HG02798 (cell line): Measurements from ENCODE around the gene ITGA11.

Source experiments
- ATAC-seq: cut with Tn5 transposase; IDR thresholded peaks from one replicate; pipeline ENCODE4 v1.9.1; 2021; ENCODE audit warnings: mild to moderate bottlenecking; ENCODE audit not compliant: unreplicated experiment, poor library complexity

The ITGA11 gene

DNA sequence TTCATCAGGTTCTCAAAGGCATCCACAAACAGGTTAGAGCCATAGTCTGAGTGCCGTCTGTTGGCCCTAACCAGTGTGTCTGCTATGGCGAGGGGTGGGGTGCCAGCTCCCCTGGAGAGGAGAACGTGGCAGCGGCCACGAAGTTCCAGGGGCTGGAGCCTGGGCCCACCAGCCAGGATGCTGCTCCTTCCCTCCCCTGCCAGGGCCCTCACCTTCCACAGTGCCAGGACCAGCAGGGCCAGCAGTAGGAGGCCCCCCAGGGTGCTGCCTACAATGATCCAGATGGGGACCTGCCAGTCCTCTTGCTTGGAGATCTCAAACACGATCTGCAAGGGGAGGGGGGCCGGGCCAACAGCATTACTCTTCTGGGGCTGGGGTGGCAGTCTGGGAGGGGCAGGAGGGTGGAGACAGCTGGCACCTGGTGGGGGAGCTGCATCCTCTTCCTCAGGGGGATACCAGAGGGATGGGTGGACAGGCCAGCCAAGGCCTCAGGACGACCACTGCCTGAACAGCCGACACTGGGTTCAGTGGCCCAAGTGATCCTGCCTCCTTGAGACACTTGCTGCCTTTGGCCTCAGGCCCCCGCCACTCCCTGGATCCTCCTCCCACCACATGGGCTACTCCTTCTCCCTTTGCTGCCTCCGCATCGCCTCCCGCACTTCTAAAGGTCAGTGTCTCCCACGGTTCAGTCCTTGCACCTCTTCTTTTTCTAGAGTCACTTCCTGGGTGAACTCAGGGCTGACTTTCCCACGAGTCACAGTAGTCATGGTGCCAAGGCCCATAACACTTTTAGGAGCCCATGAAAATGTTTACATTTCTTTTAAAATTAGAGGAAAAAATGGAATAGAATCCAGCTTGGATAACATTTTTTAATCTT lies 128.2 kb downstream of the ITGA11 start:
- ATAC-seq = no peak

DNA sequence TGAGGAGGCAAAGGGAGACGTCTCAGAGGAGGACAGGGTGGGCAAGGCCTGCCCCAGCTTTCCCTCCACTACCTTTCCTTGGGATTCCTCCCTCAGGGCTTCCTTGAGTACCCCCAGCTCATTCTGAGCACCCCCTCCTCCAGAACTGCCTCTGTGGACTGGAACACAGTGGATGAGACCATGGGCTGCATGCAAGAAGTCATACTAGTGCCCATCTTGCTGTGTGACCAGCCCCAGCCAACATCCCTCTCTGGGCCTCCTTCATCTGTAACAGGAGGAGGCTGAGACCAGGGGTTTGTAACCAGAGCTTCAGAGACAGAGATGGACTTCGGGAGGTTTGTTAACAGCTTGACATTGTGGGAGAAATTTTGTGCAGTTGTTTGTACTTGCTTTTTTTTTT lies 128.8 kb downstream of the ITGA11 start:
- ATAC-seq = no peak

DNA sequence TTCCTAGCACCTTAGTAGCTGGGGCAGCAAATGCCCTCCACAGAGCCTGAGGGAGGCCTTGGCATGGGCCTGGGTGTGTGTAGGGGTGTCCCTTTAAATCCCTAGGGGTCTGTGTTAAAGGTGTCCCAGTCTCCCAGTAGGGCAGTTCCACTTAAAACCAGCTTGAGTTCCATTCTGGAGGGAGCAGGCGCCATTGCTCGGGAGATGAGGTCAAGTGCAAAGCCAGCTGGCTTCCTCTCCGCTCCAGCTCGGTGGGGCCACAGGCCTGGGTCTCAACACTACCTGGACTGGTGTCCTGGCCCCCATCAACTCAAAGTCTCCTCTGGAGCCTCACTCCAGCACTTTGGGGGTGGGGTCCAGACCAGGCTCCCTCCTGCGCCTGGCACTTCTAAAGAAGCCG lies 129.2 kb downstream of the ITGA11 start:
- no peak for ATAC-seq

DNA sequence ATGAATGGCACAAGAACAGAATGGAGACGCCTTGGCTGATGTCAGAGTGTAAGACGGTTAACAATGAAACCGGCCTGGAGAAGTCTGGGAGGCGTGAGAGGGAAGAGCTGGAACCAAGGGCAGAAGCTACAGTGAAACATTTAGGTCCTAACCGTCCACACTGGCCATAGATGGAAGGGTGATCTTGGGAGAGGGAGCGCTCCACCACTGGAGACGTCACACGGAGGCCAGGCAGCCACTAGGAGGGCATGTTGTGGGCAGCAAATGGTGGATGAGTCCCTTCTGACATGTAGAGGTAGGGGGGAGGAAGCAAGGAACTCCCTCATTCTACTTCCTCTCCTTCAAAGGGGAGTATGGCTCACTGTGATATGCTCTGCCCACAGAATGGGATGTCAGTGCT lies 130.7 kb downstream of the ITGA11 start:
- ATAC-seq = no peak

DNA sequence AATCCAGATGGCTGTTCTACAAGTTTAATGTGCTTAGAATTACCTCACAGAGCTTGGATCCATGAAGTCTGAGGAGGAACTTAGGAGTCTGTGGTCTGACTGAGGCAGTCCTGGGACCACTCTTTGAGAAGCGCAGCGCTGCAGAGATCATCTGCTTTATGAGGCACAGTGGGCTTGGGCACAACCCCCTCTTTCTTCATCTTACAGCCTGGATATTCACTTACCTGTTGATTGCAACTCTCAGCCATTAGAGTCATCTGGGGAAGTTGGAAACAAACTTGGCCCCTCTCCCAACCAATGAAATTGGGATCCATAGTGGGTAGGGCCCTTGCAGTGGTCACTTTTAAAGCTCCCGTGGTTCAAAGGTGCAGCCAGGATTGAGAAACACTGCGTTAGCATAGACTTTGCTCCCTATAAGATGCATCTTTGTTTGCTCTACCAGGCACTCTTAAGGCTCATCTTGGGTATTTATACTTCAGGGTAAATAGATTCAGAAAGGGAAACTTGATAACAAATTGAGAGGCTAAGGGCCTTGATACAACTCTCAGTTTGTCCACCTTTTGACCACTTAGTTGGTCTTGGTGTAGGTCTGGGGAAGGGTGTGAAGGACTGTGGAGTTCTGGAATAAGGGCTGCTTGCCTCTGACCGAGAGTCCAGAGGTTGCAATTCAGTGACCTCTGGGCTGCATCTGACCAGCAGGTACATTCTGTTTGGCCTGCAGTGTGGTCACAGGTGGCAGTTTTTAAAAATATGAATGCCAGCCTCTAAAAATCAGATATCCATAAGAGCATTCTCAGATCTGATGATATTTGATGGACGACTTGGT lies 131.6 kb downstream of the ITGA11 start:
- no peak for ATAC-seq

DNA sequence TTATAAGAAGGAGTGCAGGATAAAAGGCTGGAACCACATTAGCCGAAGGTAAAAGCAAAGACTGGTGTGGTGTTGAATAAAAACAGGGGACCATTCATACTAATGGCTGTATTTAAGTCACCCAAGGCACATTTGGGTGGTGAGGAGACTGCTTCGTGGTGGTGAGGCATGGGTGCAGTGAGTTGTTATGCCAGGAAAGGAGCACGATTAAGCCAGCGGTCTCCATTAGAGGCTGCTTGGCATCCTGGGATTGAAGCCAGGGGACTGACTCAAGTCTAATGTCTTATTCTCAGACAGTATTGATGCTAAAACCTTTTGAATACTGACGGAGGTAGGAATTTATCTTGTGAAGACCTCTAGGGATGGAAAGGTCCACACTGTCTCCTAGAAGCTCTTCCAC lies 132.5 kb downstream of the ITGA11 start:
- ATAC-seq = no peak

DNA sequence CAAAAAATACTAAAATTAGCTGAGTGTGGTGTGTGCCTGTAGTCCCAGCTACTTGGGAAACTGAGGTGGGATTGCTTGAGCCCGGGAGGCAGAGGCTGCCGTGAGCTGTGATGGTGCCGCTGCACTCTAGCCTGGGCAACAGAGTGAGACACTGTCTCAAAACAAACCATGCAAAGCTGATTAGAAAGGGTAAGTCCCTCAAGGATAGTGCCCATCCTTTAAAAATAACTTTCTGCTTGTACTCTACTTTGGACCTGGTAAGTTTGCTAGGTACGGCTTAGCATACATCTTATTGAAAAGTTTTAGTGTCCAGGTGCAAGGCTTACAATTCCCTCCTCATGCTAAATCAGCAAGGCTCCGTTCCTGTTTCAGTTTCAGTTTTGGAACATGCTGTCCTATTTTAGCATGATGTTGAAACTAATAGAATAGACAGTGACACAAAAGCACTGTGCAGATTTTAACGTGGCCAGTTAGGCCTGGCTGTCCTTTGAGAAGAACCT lies 133.0 kb downstream of the ITGA11 start:
- peak; percentile 90 for ATAC-seq

DNA sequence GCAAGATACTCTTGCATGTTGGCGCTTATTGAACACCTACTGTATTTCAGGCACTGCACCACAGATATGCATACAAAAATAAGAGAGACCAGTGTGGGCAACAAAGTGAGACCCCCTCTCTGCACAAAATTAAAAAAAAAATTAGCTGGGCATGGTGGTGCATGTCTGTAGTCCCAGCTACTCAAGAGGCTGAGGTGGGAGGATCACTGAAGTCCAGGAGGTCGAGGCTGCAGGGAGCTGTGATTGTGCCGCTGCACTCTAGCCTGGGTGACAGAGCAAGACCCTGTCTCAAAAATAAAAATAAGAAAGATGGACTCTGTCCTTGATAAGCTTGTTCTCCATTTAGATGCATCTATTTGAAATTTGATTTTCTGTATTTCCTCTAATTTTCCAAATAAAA lies 133.6 kb downstream of the ITGA11 start:
- ATAC-seq = no peak

DNA sequence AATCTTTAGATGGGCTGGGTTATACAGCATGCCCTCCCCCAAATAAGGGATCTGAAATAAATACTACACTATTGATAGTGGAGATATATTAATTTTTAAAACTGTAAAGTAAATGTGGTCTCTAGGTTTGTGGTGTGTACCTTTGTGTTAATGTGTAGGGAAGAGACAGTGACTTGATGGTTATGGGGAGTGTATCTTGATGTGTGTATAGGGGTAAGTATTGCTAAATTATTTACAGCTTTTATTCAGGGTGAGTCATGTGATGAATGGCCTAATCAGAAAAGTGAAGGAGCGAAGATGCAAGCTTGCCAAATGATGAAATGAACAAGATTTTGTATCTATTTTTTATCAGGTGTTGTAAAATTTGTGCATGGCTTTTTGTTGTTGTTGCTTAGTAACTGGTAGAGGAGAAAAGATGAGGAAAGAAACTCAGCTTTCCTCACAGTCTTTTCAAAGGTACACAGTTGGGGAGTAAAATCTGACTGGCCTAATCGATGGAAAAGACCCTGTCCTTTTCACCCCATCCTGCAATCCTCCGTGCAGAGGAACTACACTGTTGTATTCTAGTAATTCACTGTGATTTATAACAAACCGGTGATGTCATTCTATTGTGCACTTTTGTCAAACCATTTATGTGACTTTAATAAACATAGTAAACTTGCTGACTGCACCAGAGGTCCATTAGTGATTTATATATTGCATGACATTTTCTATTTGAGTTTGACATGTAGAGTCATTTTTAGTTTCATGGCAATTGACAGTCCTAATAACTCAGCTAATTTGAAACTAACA lies 136.8 kb downstream of the ITGA11 start:
- no peak for ATAC-seq

DNA sequence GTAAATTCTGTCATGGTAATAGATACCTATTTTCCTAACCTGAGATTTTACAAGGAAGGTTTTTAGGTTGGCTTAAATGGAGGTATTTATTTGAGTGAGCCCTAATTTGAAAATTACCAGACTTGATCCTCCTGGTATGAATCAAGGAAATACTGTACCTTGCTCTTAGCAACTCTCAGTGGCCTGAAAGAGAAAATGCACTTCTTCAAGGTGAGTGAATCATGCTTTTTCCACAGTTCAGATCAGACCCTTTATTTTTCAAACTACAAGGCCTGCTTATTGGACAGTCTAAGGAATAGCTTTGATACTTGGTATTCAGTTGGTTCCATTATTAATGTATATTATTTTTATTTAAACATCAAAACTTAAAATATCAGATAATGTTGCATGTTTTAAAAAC lies 139.0 kb downstream of the ITGA11 start:
- ATAC-seq = no peak

DNA sequence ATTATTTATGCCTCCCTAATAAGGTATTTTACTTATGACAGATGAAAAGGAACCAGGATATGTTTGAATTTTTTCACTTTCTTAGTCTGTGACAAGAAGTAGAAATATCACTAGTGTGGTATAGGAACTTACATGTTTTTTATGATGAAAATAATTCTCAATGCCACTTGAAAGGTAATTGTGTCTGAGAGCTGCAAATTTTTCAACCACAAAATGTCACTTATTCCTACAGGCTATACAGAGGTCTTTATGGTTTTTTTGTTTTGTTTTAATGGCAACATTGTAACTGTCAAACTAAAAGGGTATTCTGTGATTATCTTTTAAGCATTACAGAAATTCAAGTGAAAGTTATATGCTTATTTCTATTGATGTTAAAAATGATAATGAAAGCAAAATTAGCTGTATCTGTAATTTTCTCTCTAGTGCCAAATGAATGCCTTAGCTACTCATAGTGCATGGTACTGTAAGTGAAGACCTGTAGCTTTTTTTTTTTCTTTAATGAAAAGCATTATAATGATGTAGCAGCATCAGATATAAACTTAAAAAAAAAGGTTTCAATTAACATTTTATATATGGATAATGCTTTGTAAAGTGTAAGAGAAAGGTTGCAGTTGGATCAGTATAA lies 139.7 kb downstream of the ITGA11 start:
- ATAC-seq = no peak

DNA sequence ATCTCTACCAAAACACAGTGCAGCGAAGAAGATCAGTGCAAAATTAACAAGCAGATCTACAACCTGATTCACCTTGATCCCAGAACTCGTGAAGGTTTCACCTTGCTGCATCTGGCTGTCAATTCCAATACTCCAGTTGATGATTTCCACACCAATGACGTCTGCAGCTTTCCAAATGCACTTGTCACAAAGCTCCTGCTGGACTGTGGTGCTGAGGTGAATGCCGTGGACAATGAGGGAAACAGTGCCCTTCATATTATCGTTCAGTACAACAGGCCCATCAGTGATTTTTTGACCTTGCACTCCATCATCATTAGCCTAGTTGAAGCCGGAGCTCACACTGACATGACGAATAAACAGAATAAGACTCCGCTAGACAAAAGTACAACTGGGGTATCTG lies 141.2 kb downstream of the ITGA11 start:
- no peak for ATAC-seq

DNA sequence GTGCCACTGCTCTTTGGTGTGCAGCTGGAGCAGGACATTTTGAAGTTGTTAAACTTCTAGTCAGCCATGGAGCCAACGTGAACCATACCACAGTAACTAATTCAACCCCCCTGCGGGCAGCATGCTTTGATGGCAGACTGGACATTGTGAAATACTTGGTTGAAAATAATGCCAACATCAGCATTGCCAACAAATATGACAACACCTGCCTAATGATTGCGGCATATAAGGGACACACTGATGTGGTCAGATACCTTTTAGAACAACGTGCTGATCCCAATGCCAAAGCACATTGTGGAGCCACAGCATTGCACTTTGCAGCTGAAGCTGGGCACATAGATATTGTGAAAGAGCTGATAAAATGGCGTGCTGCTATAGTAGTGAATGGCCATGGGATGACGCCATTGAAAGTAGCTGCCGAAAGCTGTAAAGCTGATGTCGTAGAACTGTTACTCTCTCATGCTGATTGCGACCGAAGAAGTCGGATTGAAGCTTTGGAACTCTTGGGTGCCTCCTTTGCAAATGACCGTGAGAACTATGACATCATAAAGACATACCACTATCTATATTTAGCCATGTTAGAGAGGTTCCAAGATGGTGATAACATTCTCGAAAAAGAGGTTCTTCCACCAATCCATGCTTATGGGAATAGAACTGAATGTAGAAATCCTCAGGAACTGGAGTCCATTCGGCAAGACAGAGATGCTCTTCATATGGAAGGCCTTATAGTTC lies 142.2 kb downstream of the ITGA11 start:
- no peak for ATAC-seq

DNA sequence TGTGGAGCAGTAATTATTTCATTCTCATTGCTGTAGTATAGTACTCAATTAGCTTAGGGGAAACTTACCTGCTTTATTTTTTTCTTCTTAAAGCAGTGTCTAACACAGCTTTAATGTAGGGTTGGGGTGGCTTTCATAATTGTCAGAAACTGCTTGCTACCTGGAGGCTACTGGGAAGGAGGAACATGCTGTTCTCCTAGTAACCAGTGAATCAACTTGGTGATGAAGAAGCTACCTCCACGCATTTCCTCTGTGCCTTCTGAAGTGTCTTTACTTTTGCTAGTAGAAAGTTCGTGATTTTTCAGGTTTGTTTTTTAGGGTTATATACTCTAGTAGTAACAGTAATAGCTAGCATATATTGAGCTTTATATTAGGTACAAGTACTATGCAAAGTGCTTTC lies 142.9 kb downstream of the ITGA11 start:
- ATAC-seq = no peak

DNA sequence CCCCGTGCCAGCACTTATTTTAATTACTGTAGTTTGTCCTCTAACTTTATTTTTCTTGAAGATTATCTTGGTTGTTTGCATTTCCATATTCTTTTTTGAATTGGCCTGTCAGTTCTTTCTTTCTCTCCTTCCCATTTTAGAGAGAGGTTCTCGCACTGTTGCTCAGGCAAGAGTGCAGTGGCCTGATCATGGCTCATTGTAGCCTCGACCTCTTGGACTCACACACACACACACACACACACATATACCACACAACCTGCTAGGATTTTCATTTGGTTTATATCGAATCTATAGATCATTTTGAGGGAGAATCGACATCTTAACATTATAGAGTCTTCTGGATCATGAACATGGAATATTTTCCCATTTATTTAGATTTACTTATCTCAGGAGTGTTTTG lies 145.7 kb downstream of the ITGA11 start:
- no peak for ATAC-seq

DNA sequence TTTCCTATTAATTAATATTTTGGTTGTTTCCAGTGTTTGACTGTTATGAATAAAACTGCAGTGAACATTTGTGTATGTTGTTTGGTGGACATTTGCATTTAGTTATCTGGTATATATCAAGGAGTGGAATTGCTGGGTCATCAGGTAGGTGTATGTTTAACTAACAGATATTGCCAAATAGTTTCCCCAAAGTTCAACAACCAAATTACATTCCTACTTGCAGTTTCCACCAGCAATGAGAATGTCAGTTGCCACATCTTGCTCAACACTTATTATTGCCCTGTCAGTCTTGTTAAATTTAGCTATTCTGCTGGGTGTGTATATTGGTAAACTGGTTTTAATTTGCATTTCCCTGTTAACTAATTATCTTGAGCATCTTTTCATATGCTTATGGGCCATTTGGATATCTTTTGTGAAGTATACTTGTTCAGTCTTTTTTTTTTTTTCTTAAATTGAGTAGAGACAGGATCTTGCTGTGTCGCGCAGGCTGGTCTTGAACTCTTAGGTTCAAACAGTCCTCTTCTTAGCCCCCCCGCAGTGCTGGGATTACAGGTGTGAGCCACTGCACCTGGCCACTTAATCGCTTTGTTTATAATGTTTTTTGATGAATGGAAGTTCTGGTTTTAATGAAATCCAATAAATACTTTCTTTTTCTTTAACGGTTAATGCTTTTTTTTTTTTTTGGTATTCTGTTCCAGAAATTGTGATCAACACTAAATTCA lies 146.5 kb downstream of the ITGA11 start:
- no peak for ATAC-seq

DNA sequence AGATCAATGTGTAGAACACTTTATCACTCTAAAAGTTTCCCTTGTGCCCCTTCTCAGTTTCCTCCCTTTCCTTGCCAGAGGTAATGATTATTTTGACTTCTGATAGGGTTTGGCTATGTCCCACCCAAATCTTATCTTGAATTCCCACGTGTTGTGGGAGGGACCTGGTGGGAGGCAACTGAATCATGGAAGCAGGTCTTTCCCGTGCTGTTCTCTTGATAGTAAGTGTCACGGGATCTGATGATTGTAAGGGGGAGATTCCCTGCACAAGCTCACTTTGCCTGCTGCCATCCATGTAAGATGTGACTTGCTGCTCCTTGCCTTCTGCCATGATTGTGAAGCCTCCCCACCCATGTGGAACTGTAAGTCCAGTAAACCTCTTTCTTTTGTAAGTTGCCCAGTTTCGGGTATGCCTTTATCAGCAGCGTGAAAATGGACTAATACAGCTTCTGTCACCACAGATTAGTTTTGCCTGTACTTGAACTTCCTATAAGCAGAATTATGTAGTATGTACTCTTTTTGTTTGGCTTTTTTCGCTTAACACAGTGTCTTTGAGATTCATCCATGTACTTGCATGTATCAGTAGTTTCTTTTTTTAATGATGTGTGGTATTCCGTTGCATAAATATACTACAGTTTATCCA lies 147.2 kb downstream of the ITGA11 start:
- ATAC-seq = no peak

DNA sequence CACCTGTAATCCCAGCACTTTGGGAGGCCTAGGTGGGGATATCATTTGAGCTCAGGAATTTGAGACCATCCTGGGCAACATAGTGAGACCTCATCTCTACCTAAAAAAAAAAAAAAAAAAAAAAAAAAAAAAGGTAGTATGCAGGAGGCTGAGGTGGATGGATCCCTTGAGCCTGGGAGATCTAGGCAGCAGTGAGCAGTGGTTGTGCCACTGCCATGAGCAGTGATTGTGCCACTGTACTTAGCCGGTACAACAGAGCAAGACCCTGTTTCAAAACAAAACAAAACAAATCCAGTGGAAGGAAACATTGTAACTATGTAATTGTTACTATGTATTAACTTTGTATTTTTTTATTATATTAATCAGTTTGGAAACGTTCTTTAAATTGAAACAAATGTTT lies 148.6 kb downstream of the ITGA11 start:
- ATAC-seq = no peak
